Esophagus squamous epithelium (tissue), 4 donors: ENCODE results near the gene KCNAB1.

Source experiments
- POLR2A ChIP-seq, 4 donors: fragments of 450-650 bp; IDR thresholded peaks; one replicate each; pipeline ENCODE4 v1.6.1; 2017; ENCODE audit warnings: antibody characterized with exemption in 4 of 4, mild to moderate bottlenecking in 4 of 4, moderate library complexity in 3 of 4
- TF ChIP-seq, protein P1 (sequence below), 6 experiments: fragments of 450-650 bp in 4 of 6; fragments of 200-600 bp in 2 of 6; sonication (generic) in 2 of 6; IDR thresholded peaks; one replicate each; pipeline ENCODE4 v1.5.1; 2016 to 2019; ENCODE audit warnings: antibody characterized with exemption in 6 of 6, mild to moderate bottlenecking in 4 of 6, moderate library complexity in 4 of 6

- TF ChIP-seq POLR2A (IDR thresholded peaks at IDR 0.05), result no peak
- TF ChIP-seq, protein P1, sequence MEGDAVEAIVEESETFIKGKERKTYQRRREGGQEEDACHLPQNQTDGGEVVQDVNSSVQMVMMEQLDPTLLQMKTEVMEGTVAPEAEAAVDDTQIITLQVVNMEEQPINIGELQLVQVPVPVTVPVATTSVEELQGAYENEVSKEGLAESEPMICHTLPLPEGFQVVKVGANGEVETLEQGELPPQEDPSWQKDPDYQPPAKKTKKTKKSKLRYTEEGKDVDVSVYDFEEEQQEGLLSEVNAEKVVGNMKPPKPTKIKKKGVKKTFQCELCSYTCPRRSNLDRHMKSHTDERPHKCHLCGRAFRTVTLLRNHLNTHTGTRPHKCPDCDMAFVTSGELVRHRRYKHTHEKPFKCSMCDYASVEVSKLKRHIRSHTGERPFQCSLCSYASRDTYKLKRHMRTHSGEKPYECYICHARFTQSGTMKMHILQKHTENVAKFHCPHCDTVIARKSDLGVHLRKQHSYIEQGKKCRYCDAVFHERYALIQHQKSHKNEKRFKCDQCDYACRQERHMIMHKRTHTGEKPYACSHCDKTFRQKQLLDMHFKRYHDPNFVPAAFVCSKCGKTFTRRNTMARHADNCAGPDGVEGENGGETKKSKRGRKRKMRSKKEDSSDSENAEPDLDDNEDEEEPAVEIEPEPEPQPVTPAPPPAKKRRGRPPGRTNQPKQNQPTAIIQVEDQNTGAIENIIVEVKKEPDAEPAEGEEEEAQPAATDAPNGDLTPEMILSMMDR (IDR thresholded peaks at IDR 0.05), result no peak
Measured at GRCh38 chr3:156218353-156218744, 98.0 kb downstream of the KCNAB1 start.
